Measurements from ENCODE around the gene JPH4. TPM values are rescaled to one million over a fixed set of nuclear protein-coding genes. Genes with fewer than 3 reads are reported as not detected.

JPH4 gene
- total RNA-seq, 1 experiment from 2014 or later, result 0.15 TPM

DNA sequence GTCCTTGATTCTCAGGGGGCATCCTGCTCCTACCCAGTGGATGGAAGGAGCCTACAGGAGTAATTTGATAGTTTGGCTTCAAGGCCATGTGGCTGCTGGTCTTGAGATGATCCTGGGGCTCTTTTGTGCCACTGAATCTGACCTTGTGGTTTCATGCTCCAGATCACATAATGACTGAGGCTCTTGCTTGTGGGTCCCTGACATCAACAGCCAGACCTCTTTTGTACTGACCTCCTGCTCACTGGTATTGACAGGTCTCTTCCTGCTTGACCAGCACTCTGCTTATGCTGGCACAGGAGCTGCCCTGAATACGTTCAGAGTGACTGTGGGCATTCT lies 23.2 kb upstream of the JPH4 start (continued):
- no peak for TF ChIP-seq ELF1 (IDR thresholded peaks at IDR 0.05; ENCODE audit: borderline replicate concordance, low read depth)
- TF ChIP-seq SRF (IDR thresholded peaks at IDR 0.05; ENCODE audit: low read depth), result no peak
- TF ChIP-seq EZH2phosphoT487 (IDR thresholded peaks at IDR 0.05; ENCODE audit: borderline replicate concordance), result no peak
- no peak for TF ChIP-seq POLR2A (IDR thresholded peaks at IDR 0.05; ENCODE audit: borderline replicate concordance, extremely low read depth, insufficient read depth, insufficient read length)
- TF ChIP-seq ZFX (IDR thresholded peaks at IDR 0.05), result no peak

DNA sequence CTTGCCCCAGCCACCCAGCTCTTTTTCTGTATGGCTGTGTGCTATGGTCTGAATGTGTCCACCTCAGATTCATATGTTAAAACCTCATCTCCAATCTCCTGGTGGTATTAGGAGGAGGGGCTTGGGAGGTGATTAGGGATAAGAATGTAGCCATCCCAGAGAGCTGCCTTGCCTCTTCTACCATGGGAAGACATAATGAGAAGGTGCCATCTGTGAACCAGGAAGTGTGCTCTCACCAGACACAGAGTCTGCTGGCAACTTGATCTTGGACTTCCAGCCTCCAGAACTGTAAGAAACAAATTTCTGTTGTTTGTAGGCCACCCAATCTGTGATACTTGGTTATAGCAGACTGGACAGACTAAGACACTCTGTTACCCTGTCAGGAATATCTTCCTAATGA lies 22.8 kb upstream of the JPH4 start:
- RAD21 ChIA-PET (ENCODE audit: low non-redundant PET in 1 of 2, low total read pairs in 2 of 2, uncharacterized antibody in 2 of 2, unreplicated experiment in 2 of 2), result interaction anchor here in 1 of 2 experiments (0.6 kb wide), 1 partner anchor 298 kb away, joined by 4 read pairs; no protein-coding TSS in a partner anchor
- Histone ChIP-seq H3K4me3 (replicated peaks in 1 of 2; ENCODE audit: low read depth in 1 of 2, low read length in 2 of 2) (no peak overlapping the region), H3K4me2 (ENCODE audit: low read length) (no peak overlapping the region), H3K79me2 (ENCODE audit: insufficient read depth, low read length) (no peaks in the 10 kb centered on the region), H3K9me3 (ENCODE audit: control insufficient read depth in 1 of 2, insufficient read depth in 1 of 2, low read depth in 1 of 2, low read length in 2 of 2) (no peaks in the 10 kb centered on the region), H4K20me1 (ENCODE audit: insufficient read depth) (no peaks in the 10 kb centered on the region), H3K36me3 (ENCODE audit: control insufficient read depth in 1 of 2, insufficient read depth in 2 of 2, low read length in 2 of 2) (no peaks in the 10 kb centered on the region), H3K9ac (ENCODE audit: low read length) (no peak overlapping the region), H3K4me1 (ENCODE audit: control insufficient read depth in 1 of 2, insufficient read depth in 2 of 2, low read length in 2 of 2) (peaks cover 0 to 6% of the 10 kb centered on the region in 2 experiments; a peak in 1 of 4 replicates), H3K9me2 (ENCODE audit: insufficient read depth) (no peaks in the 10 kb centered on the region), H2AFZ (ENCODE audit: low read depth, low read length, poor library complexity, severe bottlenecking) (no peak overlapping the region), H3K27ac (ENCODE audit: low read depth, low read length) (no peak overlapping the region), H3K27me3 (ENCODE audit: insufficient read depth, low read length) (no peaks in the 10 kb centered on the region)
- BruUV-seq (replicated peaks), result no TSS peak
- POLR2A ChIA-PET, result no interaction called here
- TF ChIP-seq ELF1 (IDR thresholded peaks at IDR 0.05; ENCODE audit: borderline replicate concordance, low read depth) (no peak), POLR2AphosphoS5 (IDR thresholded peaks at IDR 0.05; ENCODE audit: low read depth, low read length) (no peak), EGR1 (IDR thresholded peaks at IDR 0.05; ENCODE audit: low read depth) (no peak), FOSL1 (IDR thresholded peaks at IDR 0.05; ENCODE audit: low read depth) (no peak), JUND (IDR thresholded peaks at IDR 0.05) (no peak), SRF (IDR thresholded peaks at IDR 0.05; ENCODE audit: low read depth) (no peak), EZH2 (IDR thresholded peaks at IDR 0.05) (no peak), CEBPB (IDR thresholded peaks at IDR 0.05; ENCODE audit: low read depth) (no peak), YY1 (IDR thresholded peaks at IDR 0.05; ENCODE audit: extremely low read depth, insufficient replicate concordance, low read depth, low read length) (no peak), TCF7L2 (IDR thresholded peaks at IDR 0.05; ENCODE audit: borderline replicate concordance, extremely low read depth, insufficient read depth, insufficient read length) (no peak), SP1 (IDR thresholded peaks at IDR 0.05; ENCODE audit: low read depth) (no peak), EZH2phosphoT487 (IDR thresholded peaks at IDR 0.05; ENCODE audit: borderline replicate concordance) (no peak)
- TF ChIP-seq, protein P1, sequence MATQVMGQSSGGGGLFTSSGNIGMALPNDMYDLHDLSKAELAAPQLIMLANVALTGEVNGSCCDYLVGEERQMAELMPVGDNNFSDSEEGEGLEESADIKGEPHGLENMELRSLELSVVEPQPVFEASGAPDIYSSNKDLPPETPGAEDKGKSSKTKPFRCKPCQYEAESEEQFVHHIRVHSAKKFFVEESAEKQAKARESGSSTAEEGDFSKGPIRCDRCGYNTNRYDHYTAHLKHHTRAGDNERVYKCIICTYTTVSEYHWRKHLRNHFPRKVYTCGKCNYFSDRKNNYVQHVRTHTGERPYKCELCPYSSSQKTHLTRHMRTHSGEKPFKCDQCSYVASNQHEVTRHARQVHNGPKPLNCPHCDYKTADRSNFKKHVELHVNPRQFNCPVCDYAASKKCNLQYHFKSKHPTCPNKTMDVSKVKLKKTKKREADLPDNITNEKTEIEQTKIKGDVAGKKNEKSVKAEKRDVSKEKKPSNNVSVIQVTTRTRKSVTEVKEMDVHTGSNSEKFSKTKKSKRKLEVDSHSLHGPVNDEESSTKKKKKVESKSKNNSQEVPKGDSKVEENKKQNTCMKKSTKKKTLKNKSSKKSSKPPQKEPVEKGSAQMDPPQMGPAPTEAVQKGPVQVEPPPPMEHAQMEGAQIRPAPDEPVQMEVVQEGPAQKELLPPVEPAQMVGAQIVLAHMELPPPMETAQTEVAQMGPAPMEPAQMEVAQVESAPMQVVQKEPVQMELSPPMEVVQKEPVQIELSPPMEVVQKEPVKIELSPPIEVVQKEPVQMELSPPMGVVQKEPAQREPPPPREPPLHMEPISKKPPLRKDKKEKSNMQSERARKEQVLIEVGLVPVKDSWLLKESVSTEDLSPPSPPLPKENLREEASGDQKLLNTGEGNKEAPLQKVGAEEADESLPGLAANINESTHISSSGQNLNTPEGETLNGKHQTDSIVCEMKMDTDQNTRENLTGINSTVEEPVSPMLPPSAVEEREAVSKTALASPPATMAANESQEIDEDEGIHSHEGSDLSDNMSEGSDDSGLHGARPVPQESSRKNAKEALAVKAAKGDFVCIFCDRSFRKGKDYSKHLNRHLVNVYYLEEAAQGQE (IDR thresholded peaks at IDR 0.05; ENCODE audit: low read depth), result no peak
- TF ChIP-seq, protein P2, sequence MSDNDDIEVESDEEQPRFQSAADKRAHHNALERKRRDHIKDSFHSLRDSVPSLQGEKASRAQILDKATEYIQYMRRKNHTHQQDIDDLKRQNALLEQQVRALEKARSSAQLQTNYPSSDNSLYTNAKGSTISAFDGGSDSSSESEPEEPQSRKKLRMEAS (IDR thresholded peaks at IDR 0.05), result no peak
- TF ChIP-seq, protein P3, sequence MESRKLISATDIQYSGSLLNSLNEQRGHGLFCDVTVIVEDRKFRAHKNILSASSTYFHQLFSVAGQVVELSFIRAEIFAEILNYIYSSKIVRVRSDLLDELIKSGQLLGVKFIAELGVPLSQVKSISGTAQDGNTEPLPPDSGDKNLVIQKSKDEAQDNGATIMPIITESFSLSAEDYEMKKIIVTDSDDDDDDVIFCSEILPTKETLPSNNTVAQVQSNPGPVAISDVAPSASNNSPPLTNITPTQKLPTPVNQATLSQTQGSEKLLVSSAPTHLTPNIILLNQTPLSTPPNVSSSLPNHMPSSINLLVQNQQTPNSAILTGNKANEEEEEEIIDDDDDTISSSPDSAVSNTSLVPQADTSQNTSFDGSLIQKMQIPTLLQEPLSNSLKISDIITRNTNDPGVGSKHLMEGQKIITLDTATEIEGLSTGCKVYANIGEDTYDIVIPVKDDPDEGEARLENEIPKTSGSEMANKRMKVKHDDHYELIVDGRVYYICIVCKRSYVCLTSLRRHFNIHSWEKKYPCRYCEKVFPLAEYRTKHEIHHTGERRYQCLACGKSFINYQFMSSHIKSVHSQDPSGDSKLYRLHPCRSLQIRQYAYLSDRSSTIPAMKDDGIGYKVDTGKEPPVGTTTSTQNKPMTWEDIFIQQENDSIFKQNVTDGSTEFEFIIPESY (IDR thresholded peaks at IDR 0.05; ENCODE audit: extremely low read depth, insufficient replicate concordance, low read length), result no peak
- CTCF ChIA-PET, result interaction anchor here (1.1 to 1.7 kb wide), 2 partner anchors 12 kb away, joined by 3 to 8 read pairs; no protein-coding TSS in a partner anchor
- intact Hi-C loops (cut with micrococcal nuclease), result no loop called here
- DNase-seq (ENCODE audit: low read depth, low spot score) (no peak), ATAC-seq (no peak)
